ENCODE data around the gene ALDH1L2.

GRCh38 chr12:105040476-105040875, 43.8 kb downstream of the ALDH1L2 start:
- no peak for TF ChIP-seq CTBP1 (IDR thresholded peaks at IDR 0.05; ENCODE audit: borderline replicate concordance)
- TF ChIP-seq NFRKB (IDR thresholded peaks at IDR 0.05) = no peak
- TF ChIP-seq SP1 (IDR thresholded peaks at IDR 0.05) = no peak
- no peak for TF ChIP-seq FOXM1 (IDR thresholded peaks at IDR 0.05; ENCODE audit: borderline replicate concordance)
- TF ChIP-seq BHLHE40 (IDR thresholded peaks at IDR 0.05; ENCODE audit: borderline replicate concordance) = no peak
- no peak for TF ChIP-seq PKNOX1 (IDR thresholded peaks at IDR 0.05)
- TF ChIP-seq HDGF (IDR thresholded peaks at IDR 0.05; ENCODE audit: borderline replicate concordance) = no peak
- TF ChIP-seq SUZ12 (IDR thresholded peaks at IDR 0.05) = no peak
- TF ChIP-seq TARDBP (IDR thresholded peaks at IDR 0.05) = no peak
- no peak for TF ChIP-seq ELF4 (IDR thresholded peaks at IDR 0.05)

Data from HEK293T (cell line).